OCI-LY7 (cell line): Measurements from ENCODE around the gene ITGB8. TPM values are rescaled to one million over a fixed set of nuclear protein-coding genes. Genes with fewer than 3 reads are reported as not detected.

ENCODE experiments used
- BruUV-seq: library from RNA; stranded (reverse); fragments of 400-500 nt; replicated peaks from 2 replicates; lab custom pipeline; 2021; lab: Mats Ljungman, UMichigan
- CTCF ChIA-PET: fragments of 300-600 bp; sonication (Branson Sonifier 250); formaldehyde crosslinking; loops from one replicate; lab custom pipeline; 2022; ENCODE audit warnings: antibody characterized with exemption; ENCODE audit not compliant: unreplicated experiment; lab: Charles Lee
- POLR2A ChIA-PET: fragments of 300-600 bp; sonication (Branson Sonifier 250); formaldehyde crosslinking; loops from one replicate; lab custom pipeline; 2022; ENCODE audit warnings: antibody characterized with exemption; lab: Charles Lee
- DNase-seq: peaks from one replicate; pipeline ENCODE4 v3.0.0-alpha.2; 2015; ENCODE audit warnings: low spot score
- H2AFZ ChIP-seq: fragments of 200-600 bp; sonication (generic), shearing (Covaris generic); 2 replicates; pipeline ENCODE4 v1.6.1; 2014; ENCODE audit warnings: mild to moderate bottlenecking, antibody characterized with exemption, low read length, moderate library complexity
- H3K27ac ChIP-seq: fragments of 200-600 bp; sonication (generic); 2 replicates; pipeline ENCODE4 v1.5.1; 2014; ENCODE audit warnings: mixed run types, low read depth, mild to moderate bottlenecking, moderate library complexity, low read length, inconsistent platforms; ENCODE audit not compliant: poor library complexity, severe bottlenecking
- H3K36me3 ChIP-seq: fragments of 200-600 bp; sonication (generic); 2 replicates; pipeline ENCODE4 v1.6.1; 2014; ENCODE audit warnings: mild to moderate bottlenecking, antibody characterized with exemption, low read length, moderate library complexity, mixed read lengths; ENCODE audit not compliant: insufficient read depth
- H3K4me1 ChIP-seq: fragments of 200-600 bp; sonication (generic); 2 replicates; pipeline ENCODE4 v1.5.1; 2014; ENCODE audit warnings: mild to moderate bottlenecking, low read length; ENCODE audit not compliant: insufficient read depth, poor library complexity, severe bottlenecking
- H3K4me2 ChIP-seq: fragments of 200-600 bp; sonication (generic); 2 replicates; pipeline ENCODE4 v1.6.1; 2014; ENCODE audit warnings: mild to moderate bottlenecking, low read length
- H3K4me3 ChIP-seq: fragments of 200-600 bp; sonication (generic); 2 replicates; pipeline ENCODE4 v1.5.1; 2014; ENCODE audit warnings: mild to moderate bottlenecking, low read depth, low read length; ENCODE audit not compliant: poor library complexity, severe bottlenecking
- H3K79me2 ChIP-seq: fragments of 200-600 bp; sonication (generic); 2 replicates; pipeline ENCODE4 v1.6.1; 2016; ENCODE audit warnings: low read depth, mild to moderate bottlenecking, low read length, moderate library complexity, mixed read lengths; ENCODE audit not compliant: insufficient read depth
- H3K9me2 ChIP-seq: fragments of 200-600 bp; sonication (generic); 2 replicates; pipeline ENCODE4 v1.6.1; 2016; ENCODE audit warnings: mild to moderate bottlenecking, low read length, mixed read lengths; ENCODE audit not compliant: insufficient read depth
- H3K9me3 ChIP-seq: fragments of 200-600 bp; sonication (generic); 2 replicates; pipeline ENCODE4 v1.6.1; 2014; ENCODE audit warnings: mild to moderate bottlenecking, mixed run types, low read length, mixed read lengths
- H4K20me1 ChIP-seq: fragments of 200-600 bp; sonication (generic); 2 replicates; pipeline ENCODE4 v1.6.1; 2014; ENCODE audit warnings: mild to moderate bottlenecking, antibody characterized with exemption, low read length, moderate library complexity, mixed read lengths; ENCODE audit not compliant: insufficient read depth
- EZH2phosphoT487 ChIP-seq: fragments of 200-600 bp; sonication (generic); IDR thresholded peaks from 2 replicates; pipeline ENCODE4 v1.6.1; 2018; ENCODE audit warnings: low read depth, borderline replicate concordance, mild to moderate bottlenecking, mixed run types, antibody characterized with exemption, low read length, moderate library complexity, mixed read lengths
- intact Hi-C: fragments of 100-400 bp; cut with micrococcal nuclease; formaldehyde crosslinking; loops from one replicate; pipeline ENCODE4 v1.10.0; 2022; ENCODE audit not compliant: unreplicated experiment
- total RNA-seq, 2 experiments: library from RNA; depleted of rRNA in 1 of 2; stranded (reverse); fragments of >200 nt in 1 of 2; shearing (Covaris generic) in 1 of 2; gene quantifications; 2 replicates each; pipeline ENCODE4 v1.2.3, GENCODE V29; 2014 to 2022
- TF ChIP-seq, protein P1 (sequence below): fragments of 200-600 bp; sonication (generic); conservative IDR thresholded peaks from 2 replicates; pipeline ENCODE4 v1.5.1; 2014; ENCODE audit warnings: mild to moderate bottlenecking, antibody characterized with exemption, low read length, moderate library complexity, mixed read lengths

Gene ITGB8
- total RNA-seq, 2 experiments from 2014 or later, result not detected

DNA sequence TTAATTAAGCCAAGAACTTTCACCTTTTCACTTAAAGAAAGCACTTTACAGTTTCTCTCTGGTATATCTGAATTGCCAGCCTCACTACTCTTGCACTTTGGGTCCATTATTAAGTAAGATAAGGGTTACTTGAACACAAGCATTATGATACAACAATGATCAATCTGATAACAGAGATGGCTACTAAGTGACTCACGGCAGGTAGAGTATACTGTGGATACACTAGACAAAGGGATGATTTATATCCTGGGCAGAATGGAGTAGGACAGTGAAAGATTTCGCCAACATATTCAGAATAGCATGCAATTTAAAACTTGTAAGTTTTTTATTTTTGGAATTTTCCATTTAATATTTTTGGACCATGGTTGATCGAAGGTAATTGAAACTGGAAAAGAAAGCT lies 34.3 kb upstream of the ITGB8 start:
- no peak for TF ChIP-seq EZH2phosphoT487
- TF ChIP-seq, protein P1, sequence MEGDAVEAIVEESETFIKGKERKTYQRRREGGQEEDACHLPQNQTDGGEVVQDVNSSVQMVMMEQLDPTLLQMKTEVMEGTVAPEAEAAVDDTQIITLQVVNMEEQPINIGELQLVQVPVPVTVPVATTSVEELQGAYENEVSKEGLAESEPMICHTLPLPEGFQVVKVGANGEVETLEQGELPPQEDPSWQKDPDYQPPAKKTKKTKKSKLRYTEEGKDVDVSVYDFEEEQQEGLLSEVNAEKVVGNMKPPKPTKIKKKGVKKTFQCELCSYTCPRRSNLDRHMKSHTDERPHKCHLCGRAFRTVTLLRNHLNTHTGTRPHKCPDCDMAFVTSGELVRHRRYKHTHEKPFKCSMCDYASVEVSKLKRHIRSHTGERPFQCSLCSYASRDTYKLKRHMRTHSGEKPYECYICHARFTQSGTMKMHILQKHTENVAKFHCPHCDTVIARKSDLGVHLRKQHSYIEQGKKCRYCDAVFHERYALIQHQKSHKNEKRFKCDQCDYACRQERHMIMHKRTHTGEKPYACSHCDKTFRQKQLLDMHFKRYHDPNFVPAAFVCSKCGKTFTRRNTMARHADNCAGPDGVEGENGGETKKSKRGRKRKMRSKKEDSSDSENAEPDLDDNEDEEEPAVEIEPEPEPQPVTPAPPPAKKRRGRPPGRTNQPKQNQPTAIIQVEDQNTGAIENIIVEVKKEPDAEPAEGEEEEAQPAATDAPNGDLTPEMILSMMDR, result no peak
- intact Hi-C loops, result no loop called here
- ChIA-PET CTCF (no interaction called here), POLR2A (interaction anchor here (0.7 kb wide), 1 partner anchor 44 kb away, joined by 3 read pairs; no protein-coding TSS in a partner anchor)
- Histone ChIP-seq H3K9me3 (no peaks in the 10 kb centered on the region), H3K27ac (no peak overlapping the region), H3K4me2 (no peak overlapping the region), H2AFZ (no peak overlapping the region), H3K36me3 (no peaks in the 10 kb centered on the region), H3K4me3 (no peak overlapping the region), H4K20me1 (no peaks in the 10 kb centered on the region), H3K79me2 (no peaks in the 10 kb centered on the region), H3K4me1 (no peaks in the 10 kb centered on the region), H3K9me2 (no peaks in the 10 kb centered on the region)
- no peak for DNase-seq
- no TSS peak for BruUV-seq

DNA sequence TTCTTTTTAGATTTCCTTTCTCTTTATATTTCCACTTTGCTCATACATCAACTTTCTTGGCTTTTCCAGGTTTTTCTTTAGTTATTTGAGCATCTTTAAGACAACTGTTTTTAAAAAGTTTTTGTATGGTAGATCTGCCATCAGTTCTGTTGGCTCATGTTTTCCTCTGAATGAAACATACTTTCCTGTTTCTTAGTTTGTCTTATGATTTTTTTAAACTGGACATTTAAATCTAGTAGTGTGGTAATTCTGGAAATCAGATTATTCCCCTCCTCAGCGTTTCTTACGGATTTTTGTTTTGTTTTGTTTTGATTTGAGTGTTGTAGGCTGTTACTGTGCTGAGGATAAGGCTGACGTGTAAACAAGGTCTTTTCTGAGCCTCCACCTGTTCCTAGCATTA lies 33.8 kb upstream of the ITGB8 start:
- ChIA-PET POLR2A (interaction anchor here (0.7 kb wide), 1 partner anchor 43 kb away, joined by 3 read pairs; no protein-coding TSS in a partner anchor), CTCF (no interaction called here)
- Histone ChIP-seq H3K4me2 (no peak overlapping the region), H4K20me1 (no peaks in the 10 kb centered on the region), H3K4me1 (no peaks in the 10 kb centered on the region), H3K9me2 (no peaks in the 10 kb centered on the region), H3K27ac (no peak overlapping the region), H3K36me3 (no peaks in the 10 kb centered on the region), H3K4me3 (no peak overlapping the region), H2AFZ (no peak overlapping the region), H3K79me2 (no peaks in the 10 kb centered on the region), H3K9me3 (no peaks in the 10 kb centered on the region)
- intact Hi-C loops, result no loop called here
- DNase-seq, result no peak
- BruUV-seq, result no TSS peak
- no peak for TF ChIP-seq EZH2phosphoT487
- TF ChIP-seq, protein P1, result no peak

DNA sequence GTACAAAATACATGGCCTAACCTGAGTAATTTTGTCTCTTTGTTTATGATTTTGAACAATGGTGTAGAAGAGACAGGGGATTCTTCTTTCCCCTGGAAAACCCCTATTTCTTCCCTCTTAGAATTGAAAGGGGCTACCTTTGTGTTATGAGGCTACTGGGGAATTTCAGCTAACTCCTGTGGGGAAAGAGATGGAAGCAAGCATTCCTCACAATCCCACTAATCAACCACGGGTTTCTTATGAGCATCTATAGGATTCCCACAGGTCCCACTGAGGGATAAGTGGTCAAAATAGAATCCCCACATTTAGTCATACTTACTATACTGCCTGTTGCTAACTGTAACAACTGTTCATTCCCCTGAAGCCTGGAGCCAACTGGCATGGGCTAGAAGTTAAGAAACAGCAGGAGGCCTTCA lies 32.2 kb upstream of the ITGB8 start:
- Histone ChIP-seq H2AFZ (no peak overlapping the region), H3K4me1 (no peaks in the 10 kb centered on the region), H3K4me3 (no peak overlapping the region), H3K9me2 (no peaks in the 10 kb centered on the region), H3K4me2 (no peak overlapping the region), H3K79me2 (no peaks in the 10 kb centered on the region), H3K27ac (no peak overlapping the region), H3K9me3 (no peaks in the 10 kb centered on the region), H3K36me3 (no peaks in the 10 kb centered on the region), H4K20me1 (no peaks in the 10 kb centered on the region)
- no peak for TF ChIP-seq EZH2phosphoT487
- ChIA-PET CTCF (no interaction called here), POLR2A (no interaction called here)
- no TSS peak for BruUV-seq
- DNase-seq, result no peak
- intact Hi-C loops, result no loop called here
